GM12878 (cell line): ENCODE results near the gene MTR. TPM values are rescaled to one million over a fixed set of nuclear protein-coding genes. Genes with fewer than 3 reads are reported as not detected.

Source experiments
- ATAC-seq: fragments of 200-7000 bp; cut with Tn5 transposase; 3 replicates; pipeline ENCODE4 v1.9.1; 2020; ENCODE audit warnings: mild to moderate bottlenecking, moderate library complexity
- BruUV-seq: library from RNA; stranded (reverse); fragments of 400-500 nt; replicated peaks from 2 replicates; lab custom pipeline; 2021; lab: Mats Ljungman, UMichigan
- CTCF ChIA-PET: fragments of 300-600 bp; sonication (Branson Sonifier 250); formaldehyde crosslinking; extraction: SDS; loops from one replicate; lab custom pipeline; 2021; ENCODE audit warnings: inconsistent platforms; lab: Yijun Ruan, JAX
- POLR2A ChIA-PET: fragments of 350-600 bp; formaldehyde crosslinking; extraction: SDS; loops from one replicate; lab custom pipeline; 2021; ENCODE audit warnings: inconsistent platforms; lab: Charles Lee
- RAD21 ChIA-PET: fragments of 300-600 bp; sonication (Branson Sonifier 250); formaldehyde crosslinking; loops from one replicate; lab custom pipeline; 2023; ENCODE audit warnings: antibody characterized with exemption; ENCODE audit not compliant: unreplicated experiment; lab: Charles Lee
- SMC1A ChIA-PET: fragments of 300-600 bp; sonication (Branson Sonifier 250); formaldehyde crosslinking; loops from one replicate; lab custom pipeline; 2023; ENCODE audit not compliant: unreplicated experiment, uncharacterized antibody; lab: Charles Lee
- DNase-seq: peaks from one replicate; pipeline ENCODE4 v3.0.0-alpha.2; 2011; ENCODE audit warnings: low read depth, low spot score
- FAIRE-seq: peaks from 3 replicates; lab custom pipeline; 2011; peaks lifted over from hg19 to GRCh38; lab: Jason Lieb, UNC
- H2AFZ ChIP-seq: 2 replicates; pipeline ENCODE4 v1.6.0; 2011; ENCODE audit warnings: low read depth, low read length, control low read depth; ENCODE audit not compliant: control insufficient read depth
- H3K27ac ChIP-seq: 2 replicates; pipeline ENCODE4 v1.5.1; 2011; ENCODE audit warnings: control low read depth; ENCODE audit not compliant: control insufficient read depth, insufficient read depth
- H3K27me3 ChIP-seq, 2 experiments: replicated peaks in 1 of 2; 2 replicates each; pipeline versions ENCODE4 v1.6.0 to v1.6.1; 2011; ENCODE audit warnings: low read length in 1 of 2; ENCODE audit not compliant: control insufficient read depth in 2 of 2, insufficient read depth in 2 of 2
- H3K36me3 ChIP-seq, 2 experiments: 2 replicates each; pipeline ENCODE4 v1.5.1; 2011; ENCODE audit warnings: low read length in 1 of 2; ENCODE audit not compliant: control insufficient read depth in 2 of 2, insufficient read depth in 2 of 2
- H3K4me1 ChIP-seq: 2 replicates; pipeline ENCODE4 v1.6.1; 2011; ENCODE audit warnings: mild to moderate bottlenecking, low read length, moderate library complexity, mixed read lengths; ENCODE audit not compliant: control insufficient read depth, insufficient read depth
- H3K4me2 ChIP-seq: 2 replicates; pipeline ENCODE4 v1.6.0; 2011; ENCODE audit warnings: control low read depth; ENCODE audit not compliant: control insufficient read depth, insufficient read depth
- H3K4me3 ChIP-seq: fragments of 200-600 bp; sonication (generic); 2 replicates; pipeline ENCODE4 v1.5.1; 2016
- H3K79me2 ChIP-seq: 2 replicates; pipeline ENCODE4 v1.6.0; 2011; ENCODE audit warnings: low read length; ENCODE audit not compliant: control insufficient read depth, insufficient read depth
- H3K9ac ChIP-seq: 2 replicates; pipeline ENCODE4 v1.8.0; 2011; ENCODE audit warnings: low read length, control low read depth, mixed read lengths; ENCODE audit not compliant: control insufficient read depth, insufficient read depth
- H3K9me3 ChIP-seq: replicated peaks from 3 replicates; pipeline ENCODE4 v1.5.1; 2011; ENCODE audit warnings: mild to moderate bottlenecking, low read length; ENCODE audit not compliant: control insufficient read depth, insufficient read depth
- H4K20me1 ChIP-seq: 2 replicates; pipeline ENCODE4 v1.6.0; 2011; ENCODE audit not compliant: control insufficient read depth, insufficient read depth
- EZH2 ChIP-seq: IDR thresholded peaks from 2 replicates; pipeline ENCODE4 v1.6.1; 2012; ENCODE audit warnings: low read depth, mild to moderate bottlenecking, control low read depth, inconsistent platforms, low read length, borderline replicate concordance; ENCODE audit not compliant: control insufficient read depth
- FOS ChIP-seq: IDR thresholded peaks from 3 replicates; pipeline ENCODE4 v1.6.1; 2011; ENCODE audit warnings: borderline replicate concordance; ENCODE audit not compliant: insufficient read length; ENCODE audit errors: extremely low read depth
- JUND ChIP-seq: IDR thresholded peaks from 2 replicates; pipeline ENCODE4 v1.6.1; 2012; ENCODE audit warnings: low read depth, mild to moderate bottlenecking, low read length, improper control_type of control experiment, moderate library complexity
- WGBS: methylation state at CpG from one replicate; pipeline ENCODE4 v1.1.6; 2016; ENCODE audit warnings: low lambda C conversion rate; ENCODE audit not compliant: insufficient replicate concordance, insufficient coverage; ENCODE audit errors: missing lambda C conversion rate; 5-methylcytosine and 5-hydroxymethylcytosine counted together
- in situ Hi-C: fragments of 300-500 bp; cut with MboI; formaldehyde crosslinking; loops from 9 replicates; pipeline ENCODE4 v1.14.3; 2018; ENCODE audit warnings: mixed read lengths
- intact Hi-C: fragments of 100-400 bp; cut with micrococcal nuclease; formaldehyde crosslinking; loops from one replicate; pipeline ENCODE4 v1.14.2; 2022; ENCODE audit not compliant: unreplicated experiment
- polyA plus RNA-seq, 11 experiments: library from polyadenylated mRNA; depleted of rRNA in 4 of 11; unstranded in 6 of 11; stranded (reverse) in 5 of 11; fragments of >200 nt; fragmentation: Nextera tagmentation in 4 of 11; fragmentation: Illumina TruSeq in 1 of 11; extraction: Ambion mirVana in 4 of 11; extraction: Trizol in 1 of 11; gene quantifications; 1 replicate in 1 of 11; 2 replicates in 10 of 11; pipeline versions ENCODE4 v1.2.1 to v1.2.3, GENCODE V29; 2011 to 2016; ENCODE audit warnings: inconsistent platforms in 2 of 11, missing spikeins in 2 of 11, low read depth in 1 of 11
- total RNA-seq, 4 experiments: library from RNA; depleted of rRNA in 3 of 4; stranded (reverse); fragments of >200 nt in 3 of 4; fragmentation: Illumina TruSeq in 1 of 4; extraction: Trizol in 1 of 4; gene quantifications; 2 replicates each; pipeline versions ENCODE4 v1.2.1 to v1.2.3, GENCODE V29; 2013 to 2021
- TF ChIP-seq, protein P1 (sequence below): fragments of 150-350 bp; IDR thresholded peaks from 2 replicates; pipeline ENCODE4 v1.6.1; 2014; ENCODE audit warnings: mild to moderate bottlenecking, low read depth, low read length
- TF ChIP-seq, protein P2 (sequence below): fragments of 450-650 bp; IDR thresholded peaks from 2 replicates; pipeline ENCODE4 v1.6.1; 2018; ENCODE audit warnings: mild to moderate bottlenecking, low read depth, moderate library complexity; ENCODE audit not compliant: partially characterized antibody

MTR gene
- total and polyA plus RNA-seq, 10 of the 15 experiments (the other 5 are each of a cell fraction or from before 2014, with no cell fraction given): 2.4 to 38.7 (median 16.5) TPM

DNA sequence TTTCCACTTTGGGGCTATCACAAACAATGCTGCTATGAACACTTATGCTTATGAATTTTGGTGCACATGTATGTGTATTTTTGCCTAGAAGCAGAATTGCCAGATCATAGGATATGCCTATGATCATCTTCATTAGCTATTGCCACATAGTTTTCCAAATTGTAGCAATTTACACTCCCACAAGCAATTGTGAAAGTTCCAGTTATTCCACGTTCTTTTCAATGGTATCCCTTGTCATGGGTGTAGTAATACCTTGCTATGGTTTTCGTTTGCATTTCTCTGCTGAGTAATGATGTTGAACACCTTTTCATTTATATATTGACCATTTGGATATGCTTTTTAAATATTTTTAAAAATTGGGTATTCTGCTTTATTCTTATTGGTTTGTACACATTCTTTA is 82.6 kb downstream of the MTR start:
- 94% methylated on average over 2 of the region's 2 CpGs for WGBS
- no peak overlapping the region for H3K27ac ChIP-seq
- SMC1A ChIA-PET: no interaction called here
- ATAC-seq (no peak), DNase-seq (no peak), FAIRE-seq (no peak)
- intact Hi-C loops: no loop called here
- CTCF ChIA-PET: interaction anchor here (0.8 kb wide), 1 partner anchor 118 kb away, joined by 3 read pairs; no protein-coding TSS in a partner anchor
- H3K27me3 ChIP-seq: no peaks in the 10 kb centered on the region
- no peak for TF ChIP-seq FOS
- TF ChIP-seq, protein P1, sequence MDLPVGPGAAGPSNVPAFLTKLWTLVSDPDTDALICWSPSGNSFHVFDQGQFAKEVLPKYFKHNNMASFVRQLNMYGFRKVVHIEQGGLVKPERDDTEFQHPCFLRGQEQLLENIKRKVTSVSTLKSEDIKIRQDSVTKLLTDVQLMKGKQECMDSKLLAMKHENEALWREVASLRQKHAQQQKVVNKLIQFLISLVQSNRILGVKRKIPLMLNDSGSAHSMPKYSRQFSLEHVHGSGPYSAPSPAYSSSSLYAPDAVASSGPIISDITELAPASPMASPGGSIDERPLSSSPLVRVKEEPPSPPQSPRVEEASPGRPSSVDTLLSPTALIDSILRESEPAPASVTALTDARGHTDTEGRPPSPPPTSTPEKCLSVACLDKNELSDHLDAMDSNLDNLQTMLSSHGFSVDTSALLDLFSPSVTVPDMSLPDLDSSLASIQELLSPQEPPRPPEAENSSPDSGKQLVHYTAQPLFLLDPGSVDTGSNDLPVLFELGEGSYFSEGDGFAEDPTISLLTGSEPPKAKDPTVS: no peak
- TF ChIP-seq EZH2: no peak
- no peak for TF ChIP-seq JUND
- TF ChIP-seq, protein P2, sequence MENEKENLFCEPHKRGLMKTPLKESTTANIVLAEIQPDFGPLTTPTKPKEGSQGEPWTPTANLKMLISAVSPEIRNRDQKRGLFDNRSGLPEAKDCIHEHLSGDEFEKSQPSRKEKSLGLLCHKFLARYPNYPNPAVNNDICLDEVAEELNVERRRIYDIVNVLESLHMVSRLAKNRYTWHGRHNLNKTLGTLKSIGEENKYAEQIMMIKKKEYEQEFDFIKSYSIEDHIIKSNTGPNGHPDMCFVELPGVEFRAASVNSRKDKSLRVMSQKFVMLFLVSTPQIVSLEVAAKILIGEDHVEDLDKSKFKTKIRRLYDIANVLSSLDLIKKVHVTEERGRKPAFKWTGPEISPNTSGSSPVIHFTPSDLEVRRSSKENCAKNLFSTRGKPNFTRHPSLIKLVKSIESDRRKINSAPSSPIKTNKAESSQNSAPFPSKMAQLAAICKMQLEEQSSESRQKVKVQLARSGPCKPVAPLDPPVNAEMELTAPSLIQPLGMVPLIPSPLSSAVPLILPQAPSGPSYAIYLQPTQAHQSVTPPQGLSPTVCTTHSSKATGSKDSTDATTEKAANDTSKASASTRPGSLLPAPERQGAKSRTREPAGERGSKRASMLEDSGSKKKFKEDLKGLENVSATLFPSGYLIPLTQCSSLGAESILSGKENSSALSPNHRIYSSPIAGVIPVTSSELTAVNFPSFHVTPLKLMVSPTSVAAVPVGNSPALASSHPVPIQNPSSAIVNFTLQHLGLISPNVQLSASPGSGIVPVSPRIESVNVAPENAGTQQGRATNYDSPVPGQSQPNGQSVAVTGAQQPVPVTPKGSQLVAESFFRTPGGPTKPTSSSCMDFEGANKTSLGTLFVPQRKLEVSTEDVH: no peak
- H3K9me3 ChIP-seq: no peaks in the 10 kb centered on the region
- RAD21 ChIA-PET: no interaction called here
- H3K36me3 ChIP-seq: peaks cover 1 to 10% of the 10 kb centered on the region in 2 experiments
- BruUV-seq: no TSS peak
- no peak overlapping the region for H3K9ac ChIP-seq
- H3K4me2 ChIP-seq: no peak overlapping the region
- no peaks in the 10 kb centered on the region for H3K79me2 ChIP-seq
- H3K4me3 ChIP-seq: no peak overlapping the region
- in situ Hi-C loops: no loop called here
- no peak overlapping the region for H2AFZ ChIP-seq
- H3K4me1 ChIP-seq: no peaks in the 10 kb centered on the region
- POLR2A ChIA-PET: no interaction called here
- no peaks in the 10 kb centered on the region for H4K20me1 ChIP-seq
